GM12872 (cell line): ENCODE data around the gene GUCA1C.

Experiments used
- CTCF ChIP-seq: IDR thresholded peaks from 3 replicates; pipeline ENCODE4 v1.5.1; 2011; ENCODE audit warnings: low read depth, mild to moderate bottlenecking, low read length, moderate library complexity; ENCODE audit not compliant: insufficient read depth

GUCA1C gene

GRCh38 chr3:108882762-108883161, 70.9 kb downstream of the GUCA1C start:
- TF ChIP-seq CTCF = no peak

- TF ChIP-seq CTCF = no peak
These were observed 73.8 kb downstream of the GUCA1C start for GRCh38 chr3:108879915-108880314.

GRCh38 chr3:108877901-108878300, 75.8 kb downstream of the GUCA1C start:
- no peak for TF ChIP-seq CTCF

- no peak for TF ChIP-seq CTCF
These were observed 89.9 kb downstream of the GUCA1C start for GRCh38 chr3:108863799-108864135.

- TF ChIP-seq CTCF = no peak
These were observed 90.5 kb downstream of the GUCA1C start for GRCh38 chr3:108862865-108863798.

GRCh38 chr3:108861401-108861800, 92.3 kb downstream of the GUCA1C start:
- TF ChIP-seq CTCF = no peak
